HepG2 (cell line): ENCODE measurements around the gene ABTB2. TPM values are rescaled to one million over a fixed set of nuclear protein-coding genes. Genes with fewer than 3 reads are reported as not detected.

Experiments used
- ATAC-seq: fragments of 200-7000 bp; cut with Tn5 transposase; 3 replicates; pipeline ENCODE4 v1.9.1; 2020; ENCODE audit warnings: mild to moderate bottlenecking, moderate library complexity
- BruUV-seq: library from RNA; stranded (reverse); fragments of 400-500 nt; replicated peaks from 2 replicates; lab custom pipeline; 2021; lab: Mats Ljungman, UMichigan
- CTCF ChIA-PET: fragments of 300-600 bp; formaldehyde crosslinking; extraction: SDS; loops from one replicate; lab custom pipeline; 2021; ENCODE audit warnings: low total read pairs, inconsistent platforms, low intra/inter-chr PET ratio; lab: Yijun Ruan, JAX
- POLR2A ChIA-PET: fragments of 350-600 bp; sonication (Branson Sonifier 250); formaldehyde crosslinking; loops from one replicate; lab custom pipeline; 2020; ENCODE audit warnings: antibody characterized with exemption, inconsistent platforms; lab: Yijun Ruan, JAX
- DNase-seq: peaks from one replicate; pipeline ENCODE4 v3.0.0-alpha.2; 2015; ENCODE audit warnings: low spot score
- FAIRE-seq: peaks from 3 replicates; lab custom pipeline; 2011; peaks lifted over from hg19 to GRCh38; lab: Jason Lieb, UNC
- H2AFZ ChIP-seq: one replicate; pipeline ENCODE4 v1.6.1; 2011; ENCODE audit warnings: low read length, inconsistent platforms
- H3K27ac ChIP-seq: fragments of 300-600 bp; 3 replicates; pipeline ENCODE4 v1.8.0; 2011; ENCODE audit warnings: mixed run types, mild to moderate bottlenecking, mixed read lengths, low read length, inconsistent platforms; ENCODE audit not compliant: insufficient read depth; ENCODE audit errors: extremely low read length
- H3K27me3 ChIP-seq, 2 experiments: fragments of 200-600 bp in 1 of 2; 2 replicates in 1 of 2; 3 replicates in 1 of 2; pipeline versions ENCODE4 v1.6.0 to v1.8.0; 2011; ENCODE audit warnings: low read length in 2 of 2, mild to moderate bottlenecking in 2 of 2, moderate library complexity in 2 of 2, inconsistent platforms in 1 of 2; ENCODE audit not compliant: insufficient read depth in 2 of 2, control insufficient read depth in 1 of 2
- H3K36me3 ChIP-seq, 2 experiments: fragments of 200-600 bp in 1 of 2; replicated peaks in 1 of 2; 2 replicates in 1 of 2; 3 replicates in 1 of 2; pipeline versions ENCODE4 v1.5.1 to v1.8.0; 2011; ENCODE audit warnings: low read length in 2 of 2, inconsistent platforms in 1 of 2; ENCODE audit not compliant: insufficient read depth in 2 of 2, control insufficient read depth in 1 of 2
- H3K4me1 ChIP-seq: 2 replicates; pipeline ENCODE4 v1.5.1; 2012; ENCODE audit warnings: low read length, inconsistent platforms; ENCODE audit not compliant: insufficient read depth
- H3K4me2 ChIP-seq: 2 replicates; pipeline ENCODE4 v1.6.0; 2011; ENCODE audit warnings: low read depth, low read length, inconsistent platforms
- H3K4me3 ChIP-seq, 3 experiments: fragments of 200-600 bp in 1 of 3; sonication (generic), shearing (Covaris generic) in 1 of 3; replicated peaks in 1 of 3; 2 replicates each; pipeline ENCODE4 v1.5.1; 2011 to 2016; ENCODE audit warnings: low read length in 3 of 3, inconsistent platforms in 2 of 3, low read depth in 2 of 3, mild to moderate bottlenecking in 2 of 3, control low read depth in 1 of 3, mixed read lengths in 1 of 3; ENCODE audit not compliant: insufficient read depth in 1 of 3
- H3K79me2 ChIP-seq: one replicate; pipeline ENCODE4 v1.6.1; 2011; ENCODE audit warnings: low read length, inconsistent platforms; ENCODE audit not compliant: insufficient read depth
- H3K9ac ChIP-seq: 2 replicates; pipeline ENCODE4 v1.6.0; 2011; ENCODE audit warnings: mild to moderate bottlenecking, low read depth, low read length, inconsistent platforms; ENCODE audit not compliant: insufficient read depth
- H3K9me3 ChIP-seq: 2 replicates; pipeline ENCODE4 v1.5.1; 2012; ENCODE audit warnings: mild to moderate bottlenecking, low read length
- H4K20me1 ChIP-seq: 2 replicates; pipeline ENCODE4 v1.6.0; 2011; ENCODE audit warnings: inconsistent platforms, mild to moderate bottlenecking, low read length, moderate library complexity; ENCODE audit not compliant: insufficient read depth
- ATF6 ChIP-seq: sonication (generic); formaldehyde crosslinking; conservative IDR thresholded peaks from 2 replicates; pipeline ENCODE4 v1.4.0; 2020; ENCODE audit warnings: missing genetic modification reagents
- FOXA1 ChIP-seq, 2 experiments: fragments of 450-650 bp in 1 of 2; sonication (generic) in 1 of 2; formaldehyde crosslinking in 1 of 2; IDR thresholded peaks; 2 replicates each; pipeline versions ENCODE4 v1.4.0 to v1.6.1; 2016 to 2020; ENCODE audit warnings: missing genetic modification reagents in 1 of 2
- GABPA ChIP-seq, 2 experiments: IDR thresholded peaks; 2 replicates each; pipeline ENCODE4 v1.6.1; 2011 to 2016; ENCODE audit warnings: low read depth in 2 of 2, low read length in 1 of 2, missing biosample characterization in 1 of 2, missing genetic modification characterization in 1 of 2
- GTF3A ChIP-seq: sonication (generic); formaldehyde crosslinking; conservative IDR thresholded peaks from 2 replicates; pipeline ENCODE4 v1.4.0; 2020; ENCODE audit warnings: mild to moderate bottlenecking, missing genetic modification reagents
- MAF1 ChIP-seq: sonication (generic); formaldehyde crosslinking; IDR thresholded peaks from 2 replicates; pipeline ENCODE4 v1.5.0; 2020; ENCODE audit warnings: missing genetic modification reagents, borderline replicate concordance
- RXRB ChIP-seq: IDR thresholded peaks from 2 replicates; pipeline ENCODE4 v1.6.1; 2016; ENCODE audit warnings: borderline replicate concordance, missing genetic modification reagents, missing compliant biosample characterization
- ZNF12 ChIP-seq: sonication (generic); formaldehyde crosslinking; IDR thresholded peaks from 2 replicates; pipeline ENCODE4 v1.5.0; 2020; ENCODE audit warnings: missing genetic modification reagents
- ZNF124 ChIP-seq: sonication (generic); formaldehyde crosslinking; IDR thresholded peaks from 2 replicates; pipeline ENCODE4 v1.4.0; 2020; ENCODE audit warnings: missing genetic modification reagents
- ZNF317 ChIP-seq: sonication (generic); formaldehyde crosslinking; IDR thresholded peaks from 2 replicates; pipeline ENCODE4 v1.5.0; 2020; ENCODE audit warnings: mild to moderate bottlenecking, missing genetic modification reagents
- ZNF788 ChIP-seq: sonication (generic); formaldehyde crosslinking; IDR thresholded peaks from 2 replicates; pipeline ENCODE4 v1.5.0; 2020; ENCODE audit warnings: mild to moderate bottlenecking, missing genetic modification reagents, borderline replicate concordance
- WGBS: methylation state at CpG from one replicate; pipeline ENCODE4 v1.1.6; 2017; ENCODE audit warnings: low lambda C conversion rate; 5-methylcytosine and 5-hydroxymethylcytosine counted together
- in situ Hi-C: cut with HindIII; loops from 2 replicates; pipeline ENCODE4 v1.10.0; 2017; ENCODE audit warnings: low pct_unique_long_range_greater_than_20kb; ENCODE audit not compliant: extremely low pct_ligation_motif_present
- intact Hi-C: fragments of 100-400 bp; cut with micrococcal nuclease; formaldehyde crosslinking; loops from one replicate; pipeline ENCODE4 v1.10.0; 2022; ENCODE audit not compliant: unreplicated experiment
- polyA plus RNA-seq, 8 experiments: library from polyadenylated mRNA; depleted of rRNA in 3 of 8; stranded (reverse) in 7 of 8; unstranded in 1 of 8; fragments of >200 nt; fragmentation: Illumina TruSeq in 4 of 8; extraction: Trizol in 4 of 8; gene quantifications; 2 replicates each; pipeline versions ENCODE4 v1.2.1 to v1.2.3, GENCODE V29; 2011 to 2016; ENCODE audit warnings: low read depth in 4 of 8, missing spikeins in 1 of 8, mixed read lengths in 1 of 8; ENCODE audit not compliant: insufficient read depth in 1 of 8
- total RNA-seq, 5 experiments: library from RNA; depleted of rRNA; stranded (reverse); fragments of >200 nt; fragmentation: Illumina TruSeq; extraction: Trizol; gene quantifications; 2 replicates each; pipeline ENCODE4 v1.2.3, GENCODE V29; 2016; ENCODE audit warnings: low read depth in 1 of 5
- TF ChIP-seq, protein P1 (sequence below): sonication (generic); formaldehyde crosslinking; conservative IDR thresholded peaks from 2 replicates; pipeline ENCODE4 v1.8.0; 2022; ENCODE audit warnings: missing genetic modification reagents
- TF ChIP-seq, protein P2 (sequence below): sonication (generic); formaldehyde crosslinking; IDR thresholded peaks from 2 replicates; pipeline ENCODE4 v1.8.0; 2022; ENCODE audit warnings: missing genetic modification reagents, low read depth, mild to moderate bottlenecking, borderline replicate concordance
- TF ChIP-seq, protein P3 (sequence below): sonication (generic); formaldehyde crosslinking; IDR thresholded peaks from 2 replicates; pipeline ENCODE4 v1.4.0; 2020; ENCODE audit warnings: mild to moderate bottlenecking, low read depth, missing genetic modification reagents

ABTB2 gene
- total and polyA plus RNA-seq, 2 of the 13 experiments (the other 11 are each of a cell fraction or from before 2014, with no cell fraction given) = 5.1 to 15.4 TPM

DNA sequence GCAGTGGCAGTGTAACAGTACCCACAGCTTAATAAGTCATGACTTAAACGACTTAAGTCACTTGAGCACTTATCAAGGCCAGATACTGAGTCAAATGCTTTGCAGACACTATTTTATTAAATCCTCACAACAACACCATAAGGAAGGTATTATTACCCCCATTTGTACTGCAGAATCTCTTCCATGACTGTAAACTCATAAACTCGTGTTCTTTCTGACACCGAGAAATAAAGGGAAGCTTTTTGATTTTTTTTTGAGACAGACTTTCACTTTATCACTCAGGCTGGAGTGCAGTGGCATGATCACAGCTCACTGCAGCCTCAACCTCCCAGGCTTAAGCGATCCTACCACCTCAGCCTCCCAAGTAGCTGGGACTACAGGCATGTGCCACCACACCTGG is 103.8 kb downstream of the ABTB2 start:
- no peak for DNase-seq
- no peak overlapping the region for H3K9ac ChIP-seq
- H3K36me3 ChIP-seq = no peaks in the 10 kb centered on the region
- H3K4me1 ChIP-seq = peaks cover 30% of the 10 kb centered on the region
- ATAC-seq = no peak
- no TSS peak for BruUV-seq
- H2AFZ ChIP-seq = no peak overlapping the region
- H3K4me2 ChIP-seq = no peak overlapping the region
- H3K4me3 ChIP-seq = no peak overlapping the region
- TF ChIP-seq MAF1 (CRISPR knock-in tag) = no peak
- no peak for TF ChIP-seq GABPA (IDR thresholded peaks at IDR 0.05; ENCODE audit: low read depth, low read length)
- no peak for TF ChIP-seq GABPA (CRISPR knock-in tag; IDR thresholded peaks at IDR 0.05; ENCODE audit: low read depth)
- TF ChIP-seq, protein P1, sequence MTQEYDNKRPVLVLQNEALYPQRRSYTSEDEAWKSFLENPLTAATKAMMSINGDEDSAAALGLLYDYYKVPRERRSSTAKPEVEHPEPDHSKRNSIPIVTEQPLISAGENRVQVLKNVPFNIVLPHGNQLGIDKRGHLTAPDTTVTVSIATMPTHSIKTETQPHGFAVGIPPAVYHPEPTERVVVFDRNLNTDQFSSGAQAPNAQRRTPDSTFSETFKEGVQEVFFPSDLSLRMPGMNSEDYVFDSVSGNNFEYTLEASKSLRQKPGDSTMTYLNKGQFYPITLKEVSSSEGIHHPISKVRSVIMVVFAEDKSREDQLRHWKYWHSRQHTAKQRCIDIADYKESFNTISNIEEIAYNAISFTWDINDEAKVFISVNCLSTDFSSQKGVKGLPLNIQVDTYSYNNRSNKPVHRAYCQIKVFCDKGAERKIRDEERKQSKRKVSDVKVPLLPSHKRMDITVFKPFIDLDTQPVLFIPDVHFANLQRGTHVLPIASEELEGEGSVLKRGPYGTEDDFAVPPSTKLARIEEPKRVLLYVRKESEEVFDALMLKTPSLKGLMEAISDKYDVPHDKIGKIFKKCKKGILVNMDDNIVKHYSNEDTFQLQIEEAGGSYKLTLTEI = no peak
- no peak for TF ChIP-seq ATF6
- TF ChIP-seq ZNF12 (CRISPR knock-in tag) = no peak
- no peak for TF ChIP-seq ZNF124 (CRISPR knock-in tag)
- TF ChIP-seq, protein P2, sequence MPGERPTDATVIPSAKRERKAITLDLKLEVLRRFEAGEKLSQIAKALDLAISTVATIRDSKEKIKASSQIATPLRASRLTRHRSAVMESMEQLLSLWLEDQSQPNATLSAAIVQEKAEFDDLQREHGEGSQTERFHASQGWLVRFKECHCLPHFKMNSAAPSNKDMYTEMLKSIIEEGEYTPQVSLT (CRISPR knock-in tag) = no peak
- TF ChIP-seq, protein P3, sequence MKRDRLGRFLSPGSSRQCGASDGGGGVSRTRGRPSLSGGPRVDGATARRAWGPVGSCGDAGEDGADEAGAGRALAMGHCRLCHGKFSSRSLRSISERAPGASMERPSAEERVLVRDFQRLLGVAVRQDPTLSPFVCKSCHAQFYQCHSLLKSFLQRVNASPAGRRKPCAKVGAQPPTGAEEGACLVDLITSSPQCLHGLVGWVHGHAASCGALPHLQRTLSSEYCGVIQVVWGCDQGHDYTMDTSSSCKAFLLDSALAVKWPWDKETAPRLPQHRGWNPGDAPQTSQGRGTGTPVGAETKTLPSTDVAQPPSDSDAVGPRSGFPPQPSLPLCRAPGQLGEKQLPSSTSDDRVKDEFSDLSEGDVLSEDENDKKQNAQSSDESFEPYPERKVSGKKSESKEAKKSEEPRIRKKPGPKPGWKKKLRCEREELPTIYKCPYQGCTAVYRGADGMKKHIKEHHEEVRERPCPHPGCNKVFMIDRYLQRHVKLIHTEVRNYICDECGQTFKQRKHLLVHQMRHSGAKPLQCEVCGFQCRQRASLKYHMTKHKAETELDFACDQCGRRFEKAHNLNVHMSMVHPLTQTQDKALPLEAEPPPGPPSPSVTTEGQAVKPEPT (CRISPR knock-in tag) = no peak
- TF ChIP-seq RXRB (CRISPR knock-in tag) = no peak
- no peak for TF ChIP-seq ZNF788 (CRISPR knock-in tag)
- TF ChIP-seq ZNF317 = no peak
- no peak for TF ChIP-seq GTF3A (CRISPR knock-in tag)
- TF ChIP-seq FOXA1 (IDR thresholded peaks at IDR 0.05) = no peak
- no peak for TF ChIP-seq FOXA1 (CRISPR knock-in tag; IDR thresholded peaks at IDR 0.05)
- H3K79me2 ChIP-seq = peaks cover 2% of the 10 kb centered on the region
- ChIA-PET CTCF (no interaction called here), POLR2A (no interaction called here)
- WGBS = 90% methylated on average over 4 of the region's 4 CpGs
- intact Hi-C loops (no loop called here), in situ Hi-C loops (no loop called here)
- H3K27me3 ChIP-seq = no peaks in the 10 kb centered on the region
- H3K9me3 ChIP-seq = no peaks in the 10 kb centered on the region
- H3K27ac ChIP-seq = no peak overlapping the region
- H4K20me1 ChIP-seq = peaks cover 13% of the 10 kb centered on the region; the same call in 1 of the 2 replicates
- FAIRE-seq = no peak
